Neural progenitor cell (in vitro differentiated cells): ENCODE data around the gene SDHA. TPM values are rescaled to one million over a fixed set of nuclear protein-coding genes. Genes with fewer than 3 reads are reported as not detected.
"Not testable (repeated sequence)": the region's sequence is repeated elsewhere in the genome, so short reads cannot be mapped to it uniquely, and the experiment has no call there.

ENCODE experiments used
- DNase-seq: peaks from one replicate; pipeline ENCODE4 v3.0.0-alpha.2; 2016; ENCODE audit warnings: low spot score
- H2AFZ ChIP-seq: fragments of 200-600 bp; sonication (generic); replicated peaks from 2 replicates; pipeline ENCODE4 v1.6.1; 2016; ENCODE audit warnings: antibody characterized with exemption
- H3F3A ChIP-seq: fragments of 200-600 bp; sonication (generic); 2 replicates; pipeline ENCODE4 v1.6.1; 2016; ENCODE audit warnings: antibody characterized with exemption, low read depth
- H3K27ac ChIP-seq: fragments of 200-600 bp; sonication (generic); 2 replicates; pipeline ENCODE4 v1.5.1; 2016; ENCODE audit warnings: mild to moderate bottlenecking
- H3K27me3 ChIP-seq: fragments of 200-600 bp; sonication (generic); 2 replicates; pipeline ENCODE4 v1.6.1; 2016; ENCODE audit warnings: mild to moderate bottlenecking, moderate library complexity
- H3K36me3 ChIP-seq: fragments of 200-600 bp; sonication (generic); 2 replicates; pipeline ENCODE4 v1.5.1; 2016
- H3K4me1 ChIP-seq: fragments of 200-600 bp; sonication (generic); 2 replicates; pipeline ENCODE4 v1.6.1; 2016; ENCODE audit warnings: mixed run types
- H3K4me2 ChIP-seq: fragments of 200-600 bp; sonication (generic); 2 replicates; pipeline ENCODE4 v1.6.1; 2016
- H3K4me3 ChIP-seq: fragments of 200-600 bp; sonication (generic); 2 replicates; pipeline ENCODE4 v1.5.1; 2016
- H3K79me2 ChIP-seq: fragments of 200-600 bp; sonication (generic); 2 replicates; pipeline ENCODE4 v1.6.1; 2016; ENCODE audit warnings: low read depth
- H3K9ac ChIP-seq: fragments of 200-600 bp; sonication (generic); 2 replicates; pipeline ENCODE4 v1.6.1; 2016
- H3K9me3 ChIP-seq: fragments of 200-600 bp; sonication (generic); 2 replicates; pipeline ENCODE4 v1.5.1; 2016; ENCODE audit warnings: low read depth
- H4K20me1 ChIP-seq: fragments of 200-600 bp; sonication (generic); 2 replicates; pipeline ENCODE4 v1.6.1; 2016; ENCODE audit warnings: low read depth
- H3K27ac Mint-ChIP-seq: 3 replicates; pipeline ENCODE4 v1.8.0; 2021; ENCODE audit warnings: mixed read lengths
- H3K27me3 Mint-ChIP-seq: 2 replicates; pipeline ENCODE4 v1.8.0; 2022; ENCODE audit warnings: low read depth, mild to moderate bottlenecking, inconsistent platforms, moderate library complexity, mixed read lengths; ENCODE audit not compliant: insufficient read depth
- H3K36me3 Mint-ChIP-seq: 3 replicates; pipeline ENCODE4 v1.8.0; 2021; ENCODE audit warnings: mixed read lengths
- H3K4me1 Mint-ChIP-seq: 3 replicates; pipeline ENCODE4 v1.8.0; 2021; ENCODE audit warnings: mixed read lengths
- H3K4me3 Mint-ChIP-seq: 3 replicates; pipeline ENCODE4 v1.8.0; 2021; ENCODE audit warnings: mild to moderate bottlenecking, moderate library complexity, mixed read lengths
- H3K9me3 Mint-ChIP-seq: 3 replicates; pipeline ENCODE4 v1.8.0; 2020; ENCODE audit warnings: mixed read lengths
- EZH2 ChIP-seq: fragments of 200-600 bp; sonication (generic); IDR thresholded peaks from 2 replicates; pipeline ENCODE4 v1.6.1; 2017; ENCODE audit warnings: antibody characterized with exemption, mild to moderate bottlenecking, moderate library complexity
- EZH2phosphoT487 ChIP-seq: fragments of 200-600 bp; sonication (generic); IDR thresholded peaks from 2 replicates; pipeline ENCODE4 v1.6.1; 2017; ENCODE audit warnings: antibody characterized with exemption
- total RNA-seq: library from RNA; depleted of rRNA; stranded (reverse); fragments of >200 nt; gene quantifications from 2 replicates; pipeline ENCODE4 v1.2.3, GENCODE V29; 2015; ENCODE audit warnings: low replicate concordance
- TF ChIP-seq, protein P1 (sequence below): fragments of 200-600 bp; sonication (generic); IDR thresholded peaks from 2 replicates; pipeline ENCODE4 v1.5.1; 2017; ENCODE audit warnings: antibody characterized with exemption, mild to moderate bottlenecking

Gene SDHA
- total RNA-seq, 1 donor from 2014 or later: 47.1 TPM

- no peaks in the 10 kb centered on the region for H3K9me3 ChIP-seq
- H2AFZ ChIP-seq: no peak overlapping the region
- Mint-ChIP-seq H3K9me3 (no peaks in the 10 kb centered on the region), H3K4me3 (no peak overlapping the region), H3K27ac (no peak overlapping the region), H3K4me1 (peaks cover 14% of the 10 kb centered on the region), H3K36me3 (peaks cover 6% of the 10 kb centered on the region), H3K27me3 (no peaks in the 10 kb centered on the region)
- H3K79me2 ChIP-seq: no peaks in the 10 kb centered on the region
- peaks cover 8% of the 10 kb centered on the region for H4K20me1 ChIP-seq
- no peak overlapping the region for H3K27ac ChIP-seq
- no peak overlapping the region for H3K9ac ChIP-seq
- TF ChIP-seq EZH2 (no peak), EZH2phosphoT487 (no peak)
- TF ChIP-seq, protein P1, sequence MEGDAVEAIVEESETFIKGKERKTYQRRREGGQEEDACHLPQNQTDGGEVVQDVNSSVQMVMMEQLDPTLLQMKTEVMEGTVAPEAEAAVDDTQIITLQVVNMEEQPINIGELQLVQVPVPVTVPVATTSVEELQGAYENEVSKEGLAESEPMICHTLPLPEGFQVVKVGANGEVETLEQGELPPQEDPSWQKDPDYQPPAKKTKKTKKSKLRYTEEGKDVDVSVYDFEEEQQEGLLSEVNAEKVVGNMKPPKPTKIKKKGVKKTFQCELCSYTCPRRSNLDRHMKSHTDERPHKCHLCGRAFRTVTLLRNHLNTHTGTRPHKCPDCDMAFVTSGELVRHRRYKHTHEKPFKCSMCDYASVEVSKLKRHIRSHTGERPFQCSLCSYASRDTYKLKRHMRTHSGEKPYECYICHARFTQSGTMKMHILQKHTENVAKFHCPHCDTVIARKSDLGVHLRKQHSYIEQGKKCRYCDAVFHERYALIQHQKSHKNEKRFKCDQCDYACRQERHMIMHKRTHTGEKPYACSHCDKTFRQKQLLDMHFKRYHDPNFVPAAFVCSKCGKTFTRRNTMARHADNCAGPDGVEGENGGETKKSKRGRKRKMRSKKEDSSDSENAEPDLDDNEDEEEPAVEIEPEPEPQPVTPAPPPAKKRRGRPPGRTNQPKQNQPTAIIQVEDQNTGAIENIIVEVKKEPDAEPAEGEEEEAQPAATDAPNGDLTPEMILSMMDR: no peak
- H3F3A ChIP-seq: no peaks in the 10 kb centered on the region
- DNase-seq: no peak
- no peaks in the 10 kb centered on the region for H3K27me3 ChIP-seq
- H3K4me1 ChIP-seq: peaks cover 12% of the 10 kb centered on the region
- H3K4me3 ChIP-seq: no peak overlapping the region
- no peak overlapping the region for H3K4me2 ChIP-seq
- H3K36me3 ChIP-seq: no peaks in the 10 kb centered on the region
These were observed 80.6 kb downstream of the SDHA start for GRCh38 chr5:298737-299125.

DNA sequence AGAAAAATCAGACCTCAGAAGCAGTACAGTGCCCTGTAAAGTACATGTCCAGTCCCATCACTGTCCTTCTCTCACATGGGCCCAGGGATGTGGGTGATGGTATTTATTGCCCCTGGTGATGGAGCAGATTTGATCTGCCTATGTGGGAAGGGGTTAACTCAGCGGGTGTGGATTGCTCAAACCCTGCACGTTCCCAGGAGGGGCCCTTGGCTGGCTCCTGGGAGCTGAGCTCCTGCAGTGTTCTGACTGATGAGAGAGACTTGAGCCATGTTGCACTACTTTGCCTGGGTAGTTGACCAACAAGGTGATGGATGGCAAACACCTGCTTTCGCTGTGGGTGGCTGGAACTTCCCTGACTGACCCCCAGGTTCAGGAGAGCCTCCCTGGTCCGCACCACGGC lies 81.8 kb downstream of the SDHA start:
- not testable (repeated sequence) for H3K36me3 Mint-ChIP-seq, H3K4me3 ChIP-seq, H3K36me3 ChIP-seq

GRCh38 chr5:300691-301435 lies 82.7 kb downstream of the SDHA start:
- H3K4me1 ChIP-seq: peaks cover 12% of the 10 kb centered on the region
- H3K9me3 ChIP-seq, DNase-seq, H3K27ac ChIP-seq, H4K20me1 ChIP-seq, H3K27me3 ChIP-seq, H3K4me2 ChIP-seq, H3K79me2 ChIP-seq, H3K9me3 Mint-ChIP-seq, H3K4me3 Mint-ChIP-seq, H3K36me3 Mint-ChIP-seq, H3F3A ChIP-seq, H3K4me3 ChIP-seq, H3K9ac ChIP-seq, H3K36me3 ChIP-seq, H3K27me3 Mint-ChIP-seq, H2AFZ ChIP-seq: not testable (repeated sequence)
- Mint-ChIP-seq H3K27ac (peak overlapping the region; percentile 3), H3K4me1 (peaks cover 14% of the 10 kb centered on the region)

More for the DNA sequence above, 81.8 kb downstream of the SDHA start:
- not testable (repeated sequence) for H3K9ac ChIP-seq, DNase-seq, H3K27me3 Mint-ChIP-seq, H3K79me2 ChIP-seq, H3K27me3 ChIP-seq, H3K4me3 Mint-ChIP-seq, H3K4me2 ChIP-seq, H2AFZ ChIP-seq, H3K9me3 Mint-ChIP-seq, H3K9me3 ChIP-seq, H3K27ac Mint-ChIP-seq, H3F3A ChIP-seq, H3K27ac ChIP-seq, H4K20me1 ChIP-seq
- H3K4me1 Mint-ChIP-seq: peaks cover 14% of the 10 kb centered on the region
- peaks cover 12% of the 10 kb centered on the region for H3K4me1 ChIP-seq

DNA sequence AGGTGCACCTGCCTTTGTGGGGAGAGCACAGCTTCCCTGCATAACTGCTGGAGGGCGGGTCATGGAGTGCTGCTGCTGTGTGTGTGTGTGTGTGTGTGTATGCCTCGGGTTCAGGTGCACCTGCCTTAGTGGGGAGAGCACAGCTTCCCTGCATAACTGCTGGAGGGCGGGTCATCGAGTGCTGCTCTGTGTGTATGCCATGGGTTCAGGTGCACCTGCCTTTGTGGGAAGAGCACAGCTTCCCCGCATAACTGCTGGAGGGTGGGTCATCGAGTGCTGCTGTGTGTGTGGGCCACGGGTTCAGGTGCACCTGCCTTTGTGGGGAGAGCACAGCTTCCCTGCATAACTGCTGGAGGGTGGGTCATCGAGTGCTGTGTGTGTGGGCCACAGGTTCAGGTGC lies 84.3 kb downstream of the SDHA start:
- H3K27ac Mint-ChIP-seq, H3K4me3 Mint-ChIP-seq: not testable (repeated sequence)

GRCh38 chr5:302966-303365 lies 84.8 kb downstream of the SDHA start:
- Histone ChIP-seq H4K20me1 (peaks cover 7% of the 10 kb centered on the region), H3K4me1 (peaks cover 11% of the 10 kb centered on the region), H3K9ac (no peak overlapping the region), H3K27me3 (no peaks in the 10 kb centered on the region), H3K4me3 (no peak overlapping the region), H3K4me2 (no peak overlapping the region), H3K36me3 (no peaks in the 10 kb centered on the region), H3F3A (no peaks in the 10 kb centered on the region), H2AFZ (no peak overlapping the region), H3K9me3 (no peaks in the 10 kb centered on the region), H3K27ac (no peak overlapping the region), H3K79me2 (no peaks in the 10 kb centered on the region)
- Mint-ChIP-seq H3K27me3 (no peaks in the 10 kb centered on the region), H3K9me3 (no peaks in the 10 kb centered on the region), H3K4me3 (no peak overlapping the region), H3K27ac (no peak overlapping the region), H3K4me1 (peaks cover 9% of the 10 kb centered on the region), H3K36me3 (peaks cover 9% of the 10 kb centered on the region)
- DNase-seq: no peak
- TF ChIP-seq EZH2: no peak
- TF ChIP-seq EZH2phosphoT487: no peak
- TF ChIP-seq, protein P1: no peak

More for the DNA sequence above, 84.3 kb downstream of the SDHA start:
- not testable (repeated sequence) for H3K4me3 ChIP-seq, H3K27me3 Mint-ChIP-seq, H3K79me2 ChIP-seq, H4K20me1 ChIP-seq, DNase-seq, H3K27ac ChIP-seq, H3K9me3 ChIP-seq, H3F3A ChIP-seq, H2AFZ ChIP-seq, H3K36me3 ChIP-seq, H3K27me3 ChIP-seq, H3K4me2 ChIP-seq, H3K9me3 Mint-ChIP-seq, H3K9ac ChIP-seq
- Mint-ChIP-seq H3K36me3 (peaks cover 10% of the 10 kb centered on the region), H3K4me1 (peaks cover 13% of the 10 kb centered on the region)
- H3K4me1 ChIP-seq: peaks cover 11% of the 10 kb centered on the region

- H3K4me3 ChIP-seq, H3F3A ChIP-seq, H3K27ac ChIP-seq, H3K9me3 Mint-ChIP-seq, H3K27me3 ChIP-seq, H2AFZ ChIP-seq, H4K20me1 ChIP-seq, H3K4me1 Mint-ChIP-seq, H3K79me2 ChIP-seq, H3K4me2 ChIP-seq, H3K36me3 Mint-ChIP-seq, H3K4me3 Mint-ChIP-seq, H3K9ac ChIP-seq, DNase-seq, H3K9me3 ChIP-seq, H3K27ac Mint-ChIP-seq, H3K36me3 ChIP-seq, H3K27me3 Mint-ChIP-seq: not testable (repeated sequence)
- peaks cover 11% of the 10 kb centered on the region for H3K4me1 ChIP-seq
These were observed 85.6 kb downstream of the SDHA start for GRCh38 chr5:303741-304140.
